GM13977 (cell line): Measurements from ENCODE around the gene CD46.

Source experiments
- DNase-seq: peaks from one replicate; pipeline ENCODE4 v3.0.0; 2012; ENCODE audit warnings: low spot score
- CTCF ChIP-seq: IDR thresholded peaks from 2 replicates; pipeline ENCODE4 v1.5.1; 2012; ENCODE audit warnings: mild to moderate bottlenecking, control low read depth; ENCODE audit not compliant: insufficient read depth; ENCODE audit errors: extremely low read depth, missing control alignments
- in situ Hi-C: fragments of 300-500 bp; cut with MboI; formaldehyde crosslinking; loops from one replicate; pipeline ENCODE4 v1.12.0; 2022; ENCODE audit warnings: low sequenced_read_pairs, low pct_unique_long_range_greater_than_20kb, mixed read lengths, inconsistent platforms; ENCODE audit not compliant: unreplicated experiment

CD46 gene

GRCh38 chr1:207825719-207826556 lies 74.1 kb downstream of the CD46 start:
- TF ChIP-seq CTCF = no peak
- DNase-seq = peak; percentile 82
- in situ Hi-C loops = loop anchor here (5.0 to 10.0 kb wide), 2 partner anchors 46 to 139 kb away; no protein-coding TSS in a partner anchor

DNA sequence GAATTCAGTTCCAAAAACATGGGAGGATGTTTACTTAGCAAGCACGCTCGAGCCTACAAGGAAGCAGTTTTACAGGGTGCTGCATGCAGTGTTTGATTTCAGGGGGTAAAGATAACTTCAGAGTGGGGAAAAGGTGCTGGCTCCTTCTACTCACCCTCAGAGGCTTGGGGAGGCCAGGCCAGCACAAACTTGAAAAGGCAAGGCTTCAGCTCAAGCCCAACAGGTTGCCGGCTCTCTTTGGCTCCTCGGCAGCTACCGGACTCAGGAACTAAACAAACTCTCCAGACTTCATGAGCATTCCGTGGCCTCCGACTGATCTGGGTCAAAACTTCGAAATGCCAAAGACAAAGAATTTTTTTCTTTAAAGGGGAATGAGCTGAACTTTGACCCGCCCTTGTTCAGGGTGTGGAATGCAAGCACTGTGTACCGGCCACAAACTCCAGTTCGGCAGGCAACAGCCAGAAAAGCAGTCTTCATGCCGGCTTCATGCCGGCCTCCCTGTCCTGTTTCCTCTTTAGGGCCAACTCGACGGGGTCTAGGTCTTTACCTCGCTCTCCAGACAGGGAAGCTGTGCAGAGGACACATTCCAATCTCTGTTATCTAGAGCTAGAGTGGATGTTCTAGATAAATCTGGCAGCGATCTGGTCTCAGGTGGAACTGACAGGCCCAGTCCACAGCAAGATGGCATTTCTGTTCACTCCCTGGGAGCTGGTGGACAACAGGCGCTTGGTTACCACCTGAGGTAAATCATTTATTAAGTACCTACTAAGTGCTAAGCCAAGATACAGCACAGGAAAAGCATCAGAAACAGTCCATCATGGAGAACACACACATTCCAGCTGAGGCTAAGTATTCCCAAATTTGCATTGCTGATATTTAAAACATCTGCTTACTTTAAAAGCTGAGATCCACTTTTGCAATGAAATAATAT lies 75.0 kb downstream of the CD46 start:
- no peak for TF ChIP-seq CTCF
- in situ Hi-C loops = loop anchor here (5.0 to 10.0 kb wide), 2 partner anchors 45 to 138 kb away; no protein-coding TSS in a partner anchor
- DNase-seq = no peak

DNA sequence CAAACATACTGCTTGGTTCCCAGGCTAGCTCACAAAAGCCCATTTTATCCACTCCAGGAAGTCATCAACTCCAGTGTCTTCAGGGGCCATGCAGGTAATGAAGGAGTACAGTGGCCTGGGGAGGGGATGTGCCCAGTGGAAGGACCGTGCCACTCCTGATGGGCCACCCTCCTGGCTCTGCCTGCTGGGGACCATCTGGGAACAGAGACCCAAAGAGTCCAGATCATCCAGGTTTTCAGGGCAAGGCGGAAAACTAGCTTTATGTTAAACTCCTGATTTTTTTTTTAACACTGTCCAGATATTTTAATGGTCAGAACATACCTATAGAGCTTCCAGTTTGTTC lies 75.6 kb downstream of the CD46 start:
- in situ Hi-C loops = loop anchor here (5.0 to 10.0 kb wide), 2 partner anchors 45 to 137 kb away; no protein-coding TSS in a partner anchor
- TF ChIP-seq CTCF = no peak
- no peak for DNase-seq

- no peak for TF ChIP-seq CTCF
- no peak for DNase-seq
- in situ Hi-C loops = loop anchor here (5.0 to 10.0 kb wide), 2 partner anchors 44 to 137 kb away; no protein-coding TSS in a partner anchor
Observed at GRCh38 chr1:207828046-207828445, 76.2 kb downstream of the CD46 start.

- no peak for DNase-seq
- in situ Hi-C loops = loop anchor here (5.0 to 10.0 kb wide), 2 partner anchors 44 to 136 kb away; no protein-coding TSS in a partner anchor
- TF ChIP-seq CTCF = peak; percentile 87
Observed at GRCh38 chr1:207828485-207829158, 76.8 kb downstream of the CD46 start.

GRCh38 chr1:207829576-207829975 lies 77.7 kb downstream of the CD46 start:
- no peak for TF ChIP-seq CTCF

More at GRCh38 chr1:207829576-207829975, 77.7 kb downstream of the CD46 start:
- in situ Hi-C loops = loop anchor here (5.0 to 10.0 kb wide), 2 partner anchors 43 to 135 kb away; no protein-coding TSS in a partner anchor
- DNase-seq = no peak
